B cell (primary cell): ENCODE data around the gene PIP5KL1. TPM values are rescaled to one million over a fixed set of nuclear protein-coding genes. Genes with fewer than 3 reads are reported as not detected.
A peak's percentile ranks its signal among the peaks of the same experiment; 100 is the strongest.

Source experiments
- ATAC-seq: fragments of 200-7000 bp; cut with Tn5 transposase; one replicate; pipeline ENCODE4 v1.10.0; 2021; ENCODE audit warnings: low read depth, mild to moderate bottlenecking, moderate number of reproducible peaks, moderate library complexity
- CTCF ChIA-PET: fragments of 350-600 bp; sonication (Branson Sonifier 250); formaldehyde crosslinking; loops from one replicate; lab custom pipeline; 2021; ENCODE audit warnings: antibody characterized with exemption, inconsistent platforms; lab: Charles Lee
- POLR2A ChIA-PET: fragments of 350-600 bp; sonication (Branson Sonifier 250); formaldehyde crosslinking; loops from one replicate; lab custom pipeline; 2021; ENCODE audit warnings: antibody characterized with exemption; lab: Charles Lee
- DNase-seq: peaks from one replicate; pipeline ENCODE4 v3.0.0; 2013
- H2AFZ ChIP-seq: 2 replicates; pipeline ENCODE4 v1.6.1; 2012; ENCODE audit warnings: mild to moderate bottlenecking, low read depth, low read length; ENCODE audit not compliant: insufficient read depth, poor library complexity, severe bottlenecking
- H3K27ac ChIP-seq, 2 donors: 1 replicate in 1 of 2; 2 replicates in 1 of 2; pipeline ENCODE4 v1.5.1; 2012 to 2013; ENCODE audit warnings: low read length in 2 of 2, mild to moderate bottlenecking in 2 of 2, moderate library complexity in 1 of 2
- H3K27me3 ChIP-seq, 4 experiments: fragments of 200-600 bp in 1 of 4; sonication (generic) in 1 of 4; replicated peaks in 1 of 4; 1 replicate in 2 of 4; 2 replicates in 2 of 4; pipeline versions ENCODE4 v1.6.1 to v1.7.0; 2013 to 2016; ENCODE audit warnings: low read length in 3 of 4, mild to moderate bottlenecking in 2 of 4, mixed read lengths in 1 of 4, moderate library complexity in 1 of 4; ENCODE audit not compliant: insufficient read depth in 4 of 4, control insufficient read depth in 3 of 4; ENCODE audit errors: control extremely low read depth in 1 of 4
- H3K36me3 ChIP-seq, 2 experiments: replicated peaks in 1 of 2; 1 replicate in 1 of 2; 2 replicates in 1 of 2; pipeline versions ENCODE4 v1.6.1 to v1.7.1; 2013; ENCODE audit warnings: low read length in 1 of 2; ENCODE audit not compliant: insufficient read depth in 2 of 2, control insufficient read depth in 1 of 2; ENCODE audit errors: control extremely low read depth in 1 of 2, extremely low read depth in 1 of 2
- H3K4me1 ChIP-seq, 2 donors: fragments of 200-600 bp in 1 of 2; sonication (generic) in 1 of 2; 1 replicate in 1 of 2; 2 replicates in 1 of 2; pipeline versions ENCODE4 v1.5.1 to v1.6.1; 2013 to 2017; ENCODE audit warnings: low read length in 2 of 2; ENCODE audit not compliant: control insufficient read depth in 2 of 2, insufficient read depth in 2 of 2
- H3K4me2 ChIP-seq: replicated peaks from 2 replicates; pipeline ENCODE3; 2012; ENCODE audit warnings: mild to moderate bottlenecking, low read depth, low read length; ENCODE audit not compliant: poor library complexity, severe bottlenecking
- H3K4me3 ChIP-seq, 5 experiments: fragments of 200-600 bp in 1 of 5; sonication (generic) in 1 of 5; 1 replicate in 3 of 5; 2 replicates in 2 of 5; pipeline versions ENCODE4 v1.5.1 to v1.7.0; 2011 to 2016; ENCODE audit warnings: low read length in 4 of 5, mild to moderate bottlenecking in 4 of 5, low read depth in 2 of 5, control low read depth in 1 of 5, moderate library complexity in 1 of 5; ENCODE audit not compliant: insufficient read depth in 1 of 5; ENCODE audit errors: control extremely low read depth in 1 of 5, extremely low read depth in 1 of 5
- H3K79me2 ChIP-seq: fragments of 200-600 bp; sonication (generic); one replicate; pipeline ENCODE4 v1.6.0; 2016; ENCODE audit warnings: low read length; ENCODE audit not compliant: control insufficient read depth, insufficient read depth
- H3K9ac ChIP-seq: fragments of 200-600 bp; sonication (generic); 2 replicates; pipeline ENCODE4 v1.6.1; 2017; ENCODE audit warnings: mild to moderate bottlenecking, low read length, moderate library complexity
- H3K9me3 ChIP-seq, 3 donors: one replicate each; pipeline versions ENCODE4 v1.6.1 to v1.7.1; 2013; ENCODE audit warnings: low read length in 2 of 3; ENCODE audit not compliant: control insufficient read depth in 2 of 3, insufficient read depth in 1 of 3; ENCODE audit errors: control extremely low read depth in 1 of 3
- H4K20me1 ChIP-seq: 2 replicates; pipeline ENCODE4 v1.6.0; 2012; ENCODE audit warnings: mild to moderate bottlenecking, low read length; ENCODE audit not compliant: insufficient read depth, control insufficient read depth, poor library complexity, severe bottlenecking
- H3K27ac Mint-ChIP-seq: one replicate; pipeline ENCODE4 v1.8.0; 2021; ENCODE audit warnings: mixed read lengths
- H3K27me3 Mint-ChIP-seq: one replicate; pipeline ENCODE4 v1.8.0; 2021; ENCODE audit warnings: mixed read lengths
- H3K4me1 Mint-ChIP-seq: one replicate; pipeline ENCODE4 v1.8.0; 2021; ENCODE audit warnings: mixed read lengths
- H3K4me3 Mint-ChIP-seq: one replicate; pipeline ENCODE4 v1.8.0; 2021; ENCODE audit warnings: mixed read lengths
- H3K9me3 Mint-ChIP-seq: one replicate; pipeline ENCODE4 v1.8.0; 2022; ENCODE audit warnings: mixed read lengths; ENCODE audit not compliant: insufficient read depth
- EZH2 ChIP-seq: IDR thresholded peaks from 2 replicates; pipeline ENCODE4 v1.6.1; 2012; ENCODE audit warnings: borderline replicate concordance, low read depth, mild to moderate bottlenecking, moderate library complexity, low read length; ENCODE audit not compliant: insufficient read depth, poor library complexity, severe bottlenecking
- WGBS: methylation state at CpG from one replicate; pipeline ENCODE4 v1.1.5; 2013; ENCODE audit warnings: missing lambda C conversion rate; ENCODE audit not compliant: insufficient coverage; 5-methylcytosine and 5-hydroxymethylcytosine counted together
- intact Hi-C: fragments of 100-400 bp; cut with micrococcal nuclease; formaldehyde crosslinking; loops from one replicate; pipeline ENCODE4 v1.10.0; 2022
- polyA plus RNA-seq: library from polyadenylated mRNA; depleted of rRNA; stranded (reverse); fragments of >200 nt; gene quantifications from 2 replicates; pipeline ENCODE4 v1.2.3, GENCODE V29; 2012
- total RNA-seq, 2 donors: library from RNA; stranded (reverse); fragments of 120-200 nt in 1 of 2; gene quantifications; 1 replicate in 1 of 2; 2 replicates in 1 of 2; pipeline versions ENCODE4 v1.2.3 to v1.2.4, GENCODE V29; 2013 to 2022
- TF ChIP-seq, protein P1 (sequence below): fragments of 200-600 bp; IDR thresholded peaks from one replicate; pipeline ENCODE4 v1.8.0; 2022; ENCODE audit warnings: antibody characterized with exemption, mild to moderate bottlenecking

The PIP5KL1 gene
- total and polyA plus RNA-seq, 2 donors (not counting 1 experiment from before 2014, with no cell fraction given) = 0.75 to 1.4 TPM

GRCh38 chr9:127896395-127897192 is 34.0 kb downstream of the PIP5KL1 start:
- no peak overlapping the region for H3K9ac ChIP-seq
- no peak for ATAC-seq
- peaks cover 6% of the 10 kb centered on the region for H3K9me3 Mint-ChIP-seq
- H3K27me3 Mint-ChIP-seq = no peaks in the 10 kb centered on the region
- H3K9me3 ChIP-seq = peaks cover 0 to 38% (median 9%) of the 10 kb centered on the region in 3 donors
- H3K36me3 ChIP-seq = peaks cover 0 to 38% of the 10 kb centered on the region in 2 experiments
- no peak overlapping the region for H2AFZ ChIP-seq
- ChIA-PET POLR2A (interaction anchor here (1.1 to 12.6 kb wide), 5 partner anchors 10 to 126 kb away, joined by 3 to 228 read pairs (median 6); partner anchors contain the start of gene ST6GALNAC4), CTCF (interaction anchor here (0.9 kb wide), 2 partner anchors 25 to 27 kb away, joined by 3 to 4 read pairs; no protein-coding TSS in a partner anchor)
- peak overlapping the region; percentile 61 for H3K27ac Mint-ChIP-seq
- TF ChIP-seq EZH2 = no peak
- TF ChIP-seq, protein P1, sequence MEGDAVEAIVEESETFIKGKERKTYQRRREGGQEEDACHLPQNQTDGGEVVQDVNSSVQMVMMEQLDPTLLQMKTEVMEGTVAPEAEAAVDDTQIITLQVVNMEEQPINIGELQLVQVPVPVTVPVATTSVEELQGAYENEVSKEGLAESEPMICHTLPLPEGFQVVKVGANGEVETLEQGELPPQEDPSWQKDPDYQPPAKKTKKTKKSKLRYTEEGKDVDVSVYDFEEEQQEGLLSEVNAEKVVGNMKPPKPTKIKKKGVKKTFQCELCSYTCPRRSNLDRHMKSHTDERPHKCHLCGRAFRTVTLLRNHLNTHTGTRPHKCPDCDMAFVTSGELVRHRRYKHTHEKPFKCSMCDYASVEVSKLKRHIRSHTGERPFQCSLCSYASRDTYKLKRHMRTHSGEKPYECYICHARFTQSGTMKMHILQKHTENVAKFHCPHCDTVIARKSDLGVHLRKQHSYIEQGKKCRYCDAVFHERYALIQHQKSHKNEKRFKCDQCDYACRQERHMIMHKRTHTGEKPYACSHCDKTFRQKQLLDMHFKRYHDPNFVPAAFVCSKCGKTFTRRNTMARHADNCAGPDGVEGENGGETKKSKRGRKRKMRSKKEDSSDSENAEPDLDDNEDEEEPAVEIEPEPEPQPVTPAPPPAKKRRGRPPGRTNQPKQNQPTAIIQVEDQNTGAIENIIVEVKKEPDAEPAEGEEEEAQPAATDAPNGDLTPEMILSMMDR = no peak
- H3K27ac ChIP-seq = no peak overlapping the region
- intact Hi-C loops = no loop called here
- peaks cover 25 to 42% of the 10 kb centered on the region in 2 donors for H3K4me1 ChIP-seq
- H3K79me2 ChIP-seq = peaks cover 19% of the 10 kb centered on the region
- H3K4me2 ChIP-seq = peak overlapping the region; percentile 62
- H4K20me1 ChIP-seq = peaks cover 5% of the 10 kb centered on the region
- H3K4me3 ChIP-seq = no peak overlapping the region
- H3K4me3 Mint-ChIP-seq = peak overlapping the region; percentile 55
- H3K4me1 Mint-ChIP-seq = peaks cover 35% of the 10 kb centered on the region
- no peaks in the 10 kb centered on the region for H3K27me3 ChIP-seq
- WGBS = 97% methylated on average over 15 of the region's 16 CpGs
- DNase-seq = peak; percentile 10

- Histone ChIP-seq H4K20me1 (peaks cover 5% of the 10 kb centered on the region), H3K4me3 (no peak overlapping the region), H3K4me1 (peaks cover 20 to 34% of the 10 kb centered on the region in 2 donors), H3K36me3 (peaks cover 0 to 38% of the 10 kb centered on the region in 2 experiments), H3K27me3 (no peaks in the 10 kb centered on the region), H3K27ac (no peak overlapping the region), H2AFZ (no peak overlapping the region), H3K79me2 (peaks cover 19% of the 10 kb centered on the region), H3K9me3 (peaks cover 0 to 38% (median 9%) of the 10 kb centered on the region in 3 donors), H3K9ac (no peak overlapping the region), H3K4me2 (no peak overlapping the region)
- CTCF ChIA-PET = no interaction called here
- DNase-seq (no peak), ATAC-seq (no peak)
- WGBS = 98% methylated on average over 8 of the region's 8 CpGs
- POLR2A ChIA-PET = interaction anchor here (12.6 kb wide), 1 partner anchor 20 kb away, joined by 228 read pairs; the partner anchor contains the start of gene ST6GALNAC4
- TF ChIP-seq, protein P1 = no peak
- TF ChIP-seq EZH2 = no peak
- H3K9me3 Mint-ChIP-seq = peaks cover 6% of the 10 kb centered on the region
- intact Hi-C loops = no loop called here
- peak overlapping the region; percentile 61 for H3K27ac Mint-ChIP-seq
- no peaks in the 10 kb centered on the region for H3K27me3 Mint-ChIP-seq
- no peak overlapping the region for H3K4me3 Mint-ChIP-seq
- peaks cover 30% of the 10 kb centered on the region for H3K4me1 Mint-ChIP-seq
Measured at GRCh38 chr9:127895811-127896210, 34.8 kb downstream of the PIP5KL1 start.
